ENCODE measurements around the gene IL1RAP. TPM values are rescaled to one million over a fixed set of nuclear protein-coding genes. Genes with fewer than 3 reads are reported as not detected.

IL1RAP gene
- total and polyA plus RNA-seq, 10 donors: 1.1 to 47.4 (median 24.6) TPM

DNA sequence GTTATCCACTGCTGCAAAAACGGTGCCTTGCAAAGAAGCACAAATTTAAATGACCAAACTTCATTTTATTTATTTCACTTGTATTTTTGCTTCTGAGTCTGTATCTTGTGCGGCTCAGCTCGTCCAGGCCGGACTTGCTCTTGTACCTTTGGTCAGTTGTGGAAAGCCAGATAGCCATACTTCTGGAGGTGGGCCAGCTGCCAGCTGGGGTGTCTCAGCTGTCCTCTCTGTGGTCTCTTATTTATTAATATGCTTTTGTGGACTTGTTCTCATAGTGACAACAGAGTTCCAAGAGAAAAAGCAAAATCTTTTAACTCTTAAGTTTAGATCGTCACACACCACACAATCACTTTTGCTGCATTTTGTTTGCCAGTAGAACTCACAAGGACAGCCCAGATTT lies 87.7 kb downstream of the IL1RAP start:
- WGBS, 5 donors: 76 to 87% (median 85%) methylated on average over 5 of the region's 5 CpGs
- Histone ChIP-seq H3K36me3 (peaks cover 0 to 27% (median 6%) of the 10 kb centered on the region in 6 donors), H3K4me1 (no peaks in the 10 kb centered on the region), H3K9me3 (no peaks in the 10 kb centered on the region), H3K27me3 (replicated peaks in 1 of 7) (no peaks in the 10 kb centered on the region), H3K27ac (no peak overlapping the region), H3K4me3 (no peak overlapping the region)
- TF ChIP-seq POLR2A (IDR thresholded peaks at IDR 0.05) (no peak), POLR2AphosphoS5 (IDR thresholded peaks at IDR 0.05) (no peak)
- TF ChIP-seq, protein P1, sequence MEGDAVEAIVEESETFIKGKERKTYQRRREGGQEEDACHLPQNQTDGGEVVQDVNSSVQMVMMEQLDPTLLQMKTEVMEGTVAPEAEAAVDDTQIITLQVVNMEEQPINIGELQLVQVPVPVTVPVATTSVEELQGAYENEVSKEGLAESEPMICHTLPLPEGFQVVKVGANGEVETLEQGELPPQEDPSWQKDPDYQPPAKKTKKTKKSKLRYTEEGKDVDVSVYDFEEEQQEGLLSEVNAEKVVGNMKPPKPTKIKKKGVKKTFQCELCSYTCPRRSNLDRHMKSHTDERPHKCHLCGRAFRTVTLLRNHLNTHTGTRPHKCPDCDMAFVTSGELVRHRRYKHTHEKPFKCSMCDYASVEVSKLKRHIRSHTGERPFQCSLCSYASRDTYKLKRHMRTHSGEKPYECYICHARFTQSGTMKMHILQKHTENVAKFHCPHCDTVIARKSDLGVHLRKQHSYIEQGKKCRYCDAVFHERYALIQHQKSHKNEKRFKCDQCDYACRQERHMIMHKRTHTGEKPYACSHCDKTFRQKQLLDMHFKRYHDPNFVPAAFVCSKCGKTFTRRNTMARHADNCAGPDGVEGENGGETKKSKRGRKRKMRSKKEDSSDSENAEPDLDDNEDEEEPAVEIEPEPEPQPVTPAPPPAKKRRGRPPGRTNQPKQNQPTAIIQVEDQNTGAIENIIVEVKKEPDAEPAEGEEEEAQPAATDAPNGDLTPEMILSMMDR (IDR thresholded peaks at IDR 0.05 in 8 of 11, conservative IDR thresholded peaks at IDR 0.05 in 3 of 11): no peak
- intact Hi-C loops (cut with DNase I; ENCODE audit: low total_unique reads): no loop called here
- DNase-seq: no peak

DNA sequence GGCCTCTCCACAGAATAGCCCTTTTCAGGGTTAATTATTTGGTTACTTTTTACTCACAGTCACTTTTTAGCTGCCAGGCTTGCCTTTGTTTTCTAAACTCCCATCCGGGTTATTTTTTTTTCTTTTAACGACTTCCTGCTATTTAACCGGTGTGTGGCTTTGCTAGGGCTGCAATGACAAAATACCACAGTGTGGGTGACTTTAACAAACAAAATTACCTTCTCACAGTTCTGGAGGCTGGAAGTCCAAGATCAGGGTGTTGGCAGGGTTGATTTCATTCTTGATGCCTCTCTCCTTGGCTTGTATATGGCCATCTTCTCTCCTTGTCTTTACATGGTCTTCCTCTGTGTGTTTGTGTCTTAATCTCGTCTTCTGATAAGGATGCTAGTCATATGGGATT lies 91.5 kb downstream of the IL1RAP start:
- TF ChIP-seq POLR2A (IDR thresholded peaks at IDR 0.05) (no peak), POLR2AphosphoS5 (IDR thresholded peaks at IDR 0.05) (no peak)
- TF ChIP-seq, protein P1 (IDR thresholded peaks at IDR 0.05 in 8 of 11, conservative IDR thresholded peaks at IDR 0.05 in 3 of 11): no peak
- peaks cover 0 to 38% (median 6%) of the 10 kb centered on the region in 6 donors for H3K36me3 ChIP-seq
- intact Hi-C loops (cut with DNase I; ENCODE audit: low total_unique reads): no loop called here
- no peak overlapping the region for H3K4me3 ChIP-seq
- DNase-seq: no peak
- H3K27me3 ChIP-seq (replicated peaks in 1 of 7): no peaks in the 10 kb centered on the region
- no peaks in the 10 kb centered on the region for H3K9me3 ChIP-seq
- WGBS, 5 donors: 15 to 27% (median 21%) methylated on average over 4 of the region's 4 CpGs
- H3K4me1 ChIP-seq: peaks cover 0 to 8% (median 0%) of the 10 kb centered on the region in 6 donors
- no peak overlapping the region for H3K27ac ChIP-seq

DNA sequence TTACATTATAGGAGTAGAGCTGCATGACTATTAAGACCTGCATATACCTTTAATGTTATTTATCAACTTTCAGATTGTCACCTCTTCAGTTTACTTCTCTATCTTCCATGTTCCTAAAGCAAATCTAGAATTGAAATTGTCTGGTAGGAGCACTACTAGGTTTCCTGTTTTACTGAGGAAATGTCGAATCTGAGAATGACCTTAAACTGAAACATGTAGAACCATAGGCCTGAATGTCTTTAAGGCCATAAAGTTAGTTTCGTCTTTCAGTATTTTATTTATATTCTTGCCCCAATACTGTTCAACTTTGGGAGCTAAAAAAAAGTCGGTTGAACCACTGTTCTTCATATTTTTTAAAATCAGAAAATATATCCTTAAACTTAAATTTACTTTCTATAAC lies 92.7 kb downstream of the IL1RAP start:
- no peak for DNase-seq
- Histone ChIP-seq H3K36me3 (peaks cover 0 to 38% (median 6%) of the 10 kb centered on the region in 6 donors), H3K4me3 (no peak overlapping the region), H3K4me1 (peaks cover 0 to 8% (median 0%) of the 10 kb centered on the region in 6 donors), H3K27ac (no peak overlapping the region), H3K9me3 (no peaks in the 10 kb centered on the region), H3K27me3 (replicated peaks in 1 of 7) (no peaks in the 10 kb centered on the region)
- TF ChIP-seq, protein P1 (IDR thresholded peaks at IDR 0.05 in 8 of 11, conservative IDR thresholded peaks at IDR 0.05 in 3 of 11): no peak
- TF ChIP-seq POLR2A (IDR thresholded peaks at IDR 0.05) (no peak), POLR2AphosphoS5 (IDR thresholded peaks at IDR 0.05) (no peak)
- 60 to 80% (median 62%) methylated on average over 3 of the region's 3 CpGs for WGBS, 5 donors
- intact Hi-C loops (cut with DNase I; ENCODE audit: low total_unique reads): no loop called here

DNA sequence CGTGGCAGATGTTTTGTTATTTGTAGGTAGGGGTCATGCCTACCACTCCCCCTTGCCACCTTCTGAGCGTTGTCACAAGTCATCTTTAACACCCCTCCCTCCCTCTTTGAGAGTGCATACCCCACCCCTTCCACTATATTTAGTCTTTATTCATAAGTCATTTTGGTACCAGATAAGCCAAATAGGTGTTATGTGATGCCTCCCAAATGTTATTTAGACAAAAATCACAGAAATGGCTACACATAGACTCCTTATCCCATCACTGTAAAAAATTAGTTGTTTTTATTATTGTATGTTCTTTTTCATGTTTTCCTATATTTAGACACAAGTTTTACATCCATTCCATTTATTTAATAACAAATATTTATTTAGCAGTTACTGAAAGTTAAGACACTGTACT lies 93.1 kb downstream of the IL1RAP start:
- no peak for TF ChIP-seq POLR2A (IDR thresholded peaks at IDR 0.05)
- no peak for TF ChIP-seq POLR2AphosphoS5 (IDR thresholded peaks at IDR 0.05)
- TF ChIP-seq, protein P1 (IDR thresholded peaks at IDR 0.05 in 8 of 11, conservative IDR thresholded peaks at IDR 0.05 in 3 of 11): no peak
- 82 to 92% (median 86%) methylated on average over 2 of the region's 2 CpGs for whole genome bisulfite sequencing, 5 donors
- H3K27ac ChIP-seq: no peak overlapping the region
- peaks cover 0 to 38% (median 6%) of the 10 kb centered on the region in 6 donors for H3K36me3 ChIP-seq
- no peaks in the 10 kb centered on the region for H3K27me3 ChIP-seq (replicated peaks in 1 of 7)
- no peak for DNase-seq
- H3K9me3 ChIP-seq: no peaks in the 10 kb centered on the region
- H3K4me1 ChIP-seq: peaks cover 0 to 8% (median 0%) of the 10 kb centered on the region in 6 donors
- no peak overlapping the region for H3K4me3 ChIP-seq
- intact Hi-C loops (cut with DNase I; ENCODE audit: low total_unique reads): no loop called here

All from spleen (tissue), 11 donors.